CD4-positive, alpha-beta T cell treated with Interleukin-17A for 4 hours (primary cell): Measurements from ENCODE around the gene JMJD7.
A peak's percentile ranks its signal among the peaks of the same experiment; 100 is the strongest.

Experiments used
- DNase-seq: peaks from one replicate; pipeline ENCODE4 v3.0.0-alpha.2; 2020; ENCODE audit warnings: mixed read lengths

JMJD7 gene

GRCh38 chr15:41827880-41828806 lies at the start of gene JMJD7:
Gene JMJD7, plus strand, starts transcription at chr15:41828092. Its CDS starts 33 bp downstream, at chr15:41828125.
- peak; percentile 100 for DNase-seq

GRCh38 chr15:41778521-41778920 lies 49.4 kb upstream of the JMJD7 start:
- DNase-seq: no peak

GRCh38 chr15:41779662-41780157 lies 48.2 kb upstream of the JMJD7 start:
- DNase-seq: no peak

- no peak for DNase-seq
These were observed 47.6 kb upstream of the JMJD7 start for GRCh38 chr15:41780266-41780665.

GRCh38 chr15:41780727-41781126 lies 47.2 kb upstream of the JMJD7 start:
- no peak for DNase-seq

- DNase-seq: no peak
These were observed 45.3 kb upstream of the JMJD7 start for GRCh38 chr15:41782371-41783282.

- no peak for DNase-seq
These were observed 44.6 kb upstream of the JMJD7 start for GRCh38 chr15:41783296-41783695.

GRCh38 chr15:41788262-41788661 lies 39.6 kb upstream of the JMJD7 start:
- DNase-seq: no peak

- no peak for DNase-seq
These were observed 38.7 kb upstream of the JMJD7 start for GRCh38 chr15:41789236-41789635.

GRCh38 chr15:41789662-41790061 lies 38.2 kb upstream of the JMJD7 start:
- DNase-seq: no peak

GRCh38 chr15:41790169-41790568 lies 37.7 kb upstream of the JMJD7 start:
- DNase-seq: no peak

- no peak for DNase-seq
These were observed 36.9 kb upstream of the JMJD7 start for GRCh38 chr15:41790756-41791546.

- DNase-seq: no peak
These were observed 36.4 kb upstream of the JMJD7 start for GRCh38 chr15:41791547-41791937.

- no peak for DNase-seq
These were observed 35.8 kb upstream of the JMJD7 start for GRCh38 chr15:41792000-41792637.

- no peak for DNase-seq
These were observed 33.8 kb upstream of the JMJD7 start for GRCh38 chr15:41794081-41794480.

GRCh38 chr15:41795996-41796856 lies 31.7 kb upstream of the JMJD7 start:
- no peak for DNase-seq

- no peak for DNase-seq
These were observed 30.5 kb upstream of the JMJD7 start for GRCh38 chr15:41797201-41797944.

- no peak for DNase-seq
These were observed 29.0 kb upstream of the JMJD7 start for GRCh38 chr15:41798607-41799487.

- DNase-seq: no peak
These were observed 28.4 kb upstream of the JMJD7 start for GRCh38 chr15:41799488-41799805.
